Activated CD4-positive, alpha-beta T cell treated with anti-CD3 and anti-CD28 coated beads, Interleukin-2, amount 50 U/mL, for 4 hours (primary cell): Measurements from ENCODE around the gene CCDC60.
"Not testable (repeated sequence)": the region's sequence is repeated elsewhere in the genome, so short reads cannot be mapped to it uniquely, and the experiment has no call there.

ENCODE experiments used
- DNase-seq, 2 experiments: peaks; one replicate each; pipeline ENCODE4 v3.0.0-alpha.2; 2020

Gene CCDC60

DNA sequence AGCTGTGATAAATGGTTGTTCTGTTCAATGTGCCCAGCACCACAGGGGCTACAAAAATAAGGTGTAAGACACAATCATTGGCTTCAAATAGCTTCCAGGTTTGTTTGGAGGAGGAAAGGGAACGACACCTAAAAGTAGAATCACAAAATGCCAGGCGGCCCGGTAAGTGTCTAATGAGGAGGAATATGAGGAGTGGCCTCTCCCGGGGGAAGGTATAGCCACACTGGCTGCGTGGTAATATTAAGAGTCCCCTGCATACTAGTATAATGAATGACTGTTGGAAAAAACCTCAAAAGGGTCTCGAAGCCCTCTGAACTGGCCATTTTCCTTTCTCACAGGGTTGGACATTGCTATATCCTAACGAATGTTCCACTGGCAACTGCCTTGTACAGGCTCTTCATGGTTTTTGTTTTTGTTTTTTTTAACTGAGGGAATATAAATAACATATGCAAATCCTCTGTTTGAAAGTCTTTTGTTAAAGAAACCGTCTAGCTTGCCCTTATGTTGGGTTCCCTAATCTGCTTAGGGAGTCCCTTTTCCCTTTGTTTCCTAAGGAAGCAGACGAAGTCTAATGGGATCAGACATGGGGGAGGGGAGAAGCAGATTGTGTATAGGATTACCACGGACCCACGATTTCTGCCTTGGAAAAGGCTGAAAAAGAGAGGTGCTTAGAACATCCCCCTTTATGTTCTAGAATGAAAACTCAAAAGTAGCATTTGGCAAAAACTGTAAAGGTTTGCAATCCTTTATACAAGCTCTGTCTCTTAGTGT is 4.2 kb downstream of the CCDC60 start:
- no peak for DNase-seq

DNA sequence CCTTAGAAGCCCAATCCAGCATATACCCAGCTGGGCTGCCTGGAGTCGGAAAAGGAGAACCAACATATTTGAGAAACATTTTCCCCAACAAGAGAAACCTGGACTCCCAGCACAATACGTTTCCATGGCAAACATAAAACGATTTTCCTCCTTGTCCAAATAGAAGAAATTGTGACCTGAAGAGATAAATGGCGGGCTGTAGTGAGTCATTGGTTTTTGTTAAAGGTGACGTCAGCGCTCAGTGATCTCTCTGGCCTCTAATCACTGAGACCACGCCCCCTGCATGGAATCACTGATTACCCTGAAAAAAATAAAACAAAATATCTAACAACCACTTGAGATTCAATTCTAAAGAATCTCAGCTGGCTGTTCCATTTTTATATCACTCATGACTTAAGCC is 6.0 kb downstream of the CCDC60 start:
- no peak for DNase-seq

DNA sequence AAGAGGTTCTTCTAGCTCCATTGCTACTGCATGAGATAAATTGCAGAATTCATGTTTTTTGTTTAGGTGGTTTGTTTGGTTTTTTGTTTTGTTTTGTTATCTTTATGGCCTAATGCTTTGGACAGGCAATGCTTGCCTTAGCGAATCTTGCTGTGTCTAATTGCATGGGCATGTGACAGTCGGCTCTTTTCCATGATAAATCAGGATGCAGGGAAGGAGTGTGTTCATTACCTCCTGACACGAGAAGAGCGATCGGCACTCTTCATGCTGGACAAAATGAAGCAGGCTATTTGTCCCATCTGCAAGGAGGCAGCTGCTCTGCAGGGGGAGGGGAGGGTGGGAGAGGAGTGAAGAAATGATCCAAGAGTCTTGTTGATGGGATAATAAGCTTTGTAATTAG is 6.5 kb downstream of the CCDC60 start:
- no peak for DNase-seq

DNA sequence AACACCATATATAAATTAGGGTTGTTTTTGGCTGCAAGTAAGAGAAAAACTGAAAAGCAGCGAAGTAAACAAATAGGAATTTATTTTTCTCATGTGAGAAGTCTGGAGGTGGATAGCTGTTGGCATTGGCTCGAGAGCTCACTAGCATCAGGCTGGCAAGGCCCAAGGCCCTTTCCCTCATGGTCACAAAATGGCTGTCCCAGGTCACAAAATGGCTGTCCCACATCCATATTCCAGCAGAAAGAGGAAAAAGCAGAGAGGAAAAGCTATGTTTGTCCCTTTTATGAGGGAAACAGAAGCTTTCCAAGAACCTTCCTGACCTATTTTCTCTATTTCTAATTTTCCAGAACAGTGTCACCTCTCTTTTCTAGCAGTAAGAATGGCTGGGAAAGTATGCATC is 7.5 kb downstream of the CCDC60 start:
- no peak for DNase-seq

DNA sequence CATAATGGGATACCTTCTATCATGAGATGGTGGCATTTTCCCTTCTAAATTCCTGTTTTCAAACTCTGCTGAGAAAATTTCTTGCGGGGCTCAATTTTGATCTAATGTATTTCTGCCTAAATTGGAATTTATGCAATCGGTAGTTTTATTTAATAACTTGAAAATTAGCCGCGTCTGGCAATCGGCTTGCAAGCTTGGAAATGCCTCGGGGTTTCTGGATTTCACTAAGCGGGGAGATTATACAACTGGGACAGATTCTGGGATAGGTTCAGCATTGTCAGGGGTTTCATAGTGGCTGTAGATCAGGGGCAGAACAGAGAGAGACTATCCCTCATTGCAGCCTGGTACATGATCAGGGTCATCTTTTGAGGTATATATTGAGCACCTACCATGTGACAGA is 8.6 kb downstream of the CCDC60 start:
- DNase-seq: no peak

DNA sequence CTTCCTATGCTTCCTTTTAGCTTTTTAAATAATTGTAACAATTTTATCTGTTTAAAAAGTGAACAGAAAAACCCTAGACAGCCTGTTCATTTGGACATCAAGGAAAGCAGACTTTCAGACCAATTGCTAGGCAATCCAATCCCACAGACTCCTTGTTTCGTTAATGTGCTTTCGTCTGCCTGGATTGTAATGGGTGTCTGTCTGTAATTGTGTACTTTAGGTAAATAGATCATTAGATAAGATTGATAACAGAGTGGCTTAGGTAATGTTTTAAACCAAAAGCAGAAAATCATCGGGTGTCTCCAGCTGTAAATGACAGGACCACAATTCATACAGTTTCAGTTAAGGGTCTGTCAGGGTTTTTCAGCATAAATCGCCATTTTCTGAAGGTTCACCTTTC is 19.6 kb downstream of the CCDC60 start:
- no peak for DNase-seq

DNA sequence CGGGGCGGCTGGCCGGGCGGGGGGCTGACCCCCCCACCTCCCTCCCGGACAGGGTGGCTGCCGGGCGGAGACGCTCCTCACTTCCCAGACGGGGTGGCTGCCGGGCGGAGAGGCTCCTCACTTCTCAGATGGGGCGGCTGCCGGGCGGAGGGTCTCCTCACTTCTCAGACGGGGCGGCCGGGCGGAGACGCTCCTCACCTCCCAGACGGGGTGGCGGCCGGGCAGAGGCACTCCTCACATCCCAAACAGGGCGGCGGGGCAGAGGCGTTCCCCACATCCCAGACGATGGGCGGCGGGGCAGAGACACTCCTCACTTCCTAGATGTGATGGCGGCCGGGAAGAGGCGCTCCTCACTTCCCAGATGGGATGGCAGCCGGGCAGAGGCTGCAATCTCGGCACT is 25.8 kb downstream of the CCDC60 start:
- DNase-seq: not testable (repeated sequence)

DNA sequence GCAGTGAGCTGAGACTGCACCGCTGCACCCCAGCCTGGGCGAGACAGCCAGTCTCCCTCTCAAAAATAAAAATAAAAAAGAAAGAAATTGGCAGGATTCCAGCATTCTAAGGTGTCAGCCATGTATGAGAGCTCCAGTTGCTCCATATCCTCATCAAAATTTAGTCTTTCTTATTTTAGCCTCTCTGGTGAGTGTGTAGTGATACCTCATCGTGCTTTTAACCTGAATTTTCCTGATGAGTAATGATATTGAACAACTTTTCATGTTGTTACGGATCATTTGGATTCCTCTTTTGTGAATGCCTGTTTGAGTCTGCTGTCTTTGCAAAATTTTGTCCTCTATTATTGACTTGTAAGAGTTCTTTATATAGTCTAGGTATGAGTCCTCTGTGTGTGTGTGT is 28.5 kb downstream of the CCDC60 start:
- no peak for DNase-seq

DNA sequence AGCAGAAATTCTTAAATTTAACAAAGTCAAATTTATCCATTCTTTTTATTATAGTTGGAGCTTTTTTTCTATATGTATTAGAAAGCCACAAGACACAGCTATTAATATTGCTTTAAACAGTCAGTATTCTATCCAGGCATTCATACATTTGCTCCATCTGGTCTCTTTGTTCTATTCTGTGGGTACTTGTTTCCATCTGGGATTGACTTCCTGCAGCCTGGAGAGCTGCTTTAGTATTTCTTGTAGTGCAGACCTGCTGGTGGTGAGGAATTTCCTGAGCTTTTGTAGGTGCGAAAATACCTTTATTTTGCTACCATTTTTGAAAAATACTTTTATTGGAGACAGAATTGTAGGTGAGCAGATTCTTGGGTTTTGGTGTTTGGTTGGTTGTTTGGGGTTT is 29.0 kb downstream of the CCDC60 start:
- no peak for DNase-seq

DNA sequence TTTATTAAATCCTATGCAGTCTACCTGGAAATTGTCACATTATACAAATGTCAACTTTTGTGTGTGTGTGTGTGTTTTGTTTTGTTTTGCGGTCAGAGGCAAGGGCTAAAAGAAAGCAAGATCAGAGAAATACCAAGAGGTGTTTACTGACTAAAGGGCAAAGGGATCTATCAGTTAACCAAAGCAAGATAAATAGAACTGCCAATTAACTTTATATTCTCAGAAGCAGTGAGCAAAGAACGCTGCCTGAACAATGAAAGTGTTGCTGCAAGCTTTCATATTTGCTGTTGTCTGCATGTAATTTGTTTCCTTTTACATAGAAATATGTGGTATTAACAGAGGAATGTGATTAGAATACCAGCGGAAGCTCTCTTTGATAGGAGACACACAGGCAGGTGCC is 30.9 kb downstream of the CCDC60 start:
- no peak for DNase-seq

DNA sequence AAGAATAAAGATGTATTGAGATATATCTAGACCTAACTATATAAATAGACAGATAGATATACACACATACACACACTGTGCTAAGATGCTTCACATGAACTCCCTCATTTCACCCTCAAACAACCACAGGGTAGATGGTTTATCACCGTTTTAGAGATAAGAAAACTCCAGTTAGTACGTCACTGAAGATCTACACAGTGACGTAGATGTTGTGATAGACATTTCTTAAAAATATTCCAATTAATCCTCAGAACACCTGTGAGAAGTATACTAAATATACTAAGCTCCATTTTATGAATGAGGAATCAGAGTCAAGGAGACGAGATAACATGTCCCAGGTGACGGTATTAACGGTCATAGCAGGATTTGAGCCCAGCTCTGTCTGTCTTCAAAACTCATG is 31.5 kb downstream of the CCDC60 start:
- no peak for DNase-seq

DNA sequence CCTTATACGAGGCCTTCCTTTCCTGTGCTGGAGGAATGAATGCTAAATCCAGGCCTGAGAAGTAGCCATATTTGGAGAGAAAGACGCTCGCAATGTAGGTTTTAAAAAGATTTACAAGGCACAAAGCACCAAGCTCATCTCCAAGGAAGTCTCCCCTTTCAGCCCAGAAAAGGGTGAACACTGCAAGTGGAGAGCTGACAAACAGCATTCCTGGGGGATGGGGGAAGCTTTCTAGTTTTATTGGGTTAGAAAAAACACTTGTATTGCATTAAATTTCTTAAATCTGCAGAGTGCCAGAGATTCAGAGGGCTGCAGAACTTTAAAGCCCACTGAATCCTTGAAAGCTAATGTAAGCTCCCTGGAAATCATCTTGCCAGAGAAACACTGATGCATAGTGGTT is 34.6 kb downstream of the CCDC60 start:
- DNase-seq: no peak

DNA sequence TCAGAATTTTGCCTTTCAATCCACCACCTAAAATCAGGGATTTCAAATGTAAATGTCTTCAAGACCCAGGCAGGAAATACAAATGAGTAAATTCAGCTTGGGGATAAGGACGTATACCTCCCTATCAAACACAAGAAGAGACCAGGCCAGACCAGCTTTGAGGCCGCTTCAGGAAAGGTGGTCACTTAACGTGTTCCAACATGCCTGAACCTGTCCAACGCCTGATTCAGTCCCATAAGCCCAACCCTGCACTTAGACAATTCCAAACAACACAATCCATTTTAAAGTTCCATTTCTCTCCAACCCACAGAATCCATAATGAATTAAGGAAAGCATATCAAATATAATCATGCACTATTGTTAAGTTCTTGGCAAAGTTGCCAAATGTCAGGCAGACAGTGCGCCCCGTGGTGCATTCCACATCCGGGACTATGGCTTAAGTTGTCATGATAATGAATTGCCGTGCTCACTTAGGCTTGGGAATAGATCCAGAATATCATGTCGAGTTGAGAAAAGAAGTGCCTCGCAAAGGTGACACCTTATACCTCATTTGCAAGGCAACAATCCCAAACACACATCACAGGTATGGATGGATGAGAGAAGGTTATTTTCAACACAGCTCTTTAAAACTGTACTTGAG is 35.5 kb downstream of the CCDC60 start:
- no peak for DNase-seq

DNA sequence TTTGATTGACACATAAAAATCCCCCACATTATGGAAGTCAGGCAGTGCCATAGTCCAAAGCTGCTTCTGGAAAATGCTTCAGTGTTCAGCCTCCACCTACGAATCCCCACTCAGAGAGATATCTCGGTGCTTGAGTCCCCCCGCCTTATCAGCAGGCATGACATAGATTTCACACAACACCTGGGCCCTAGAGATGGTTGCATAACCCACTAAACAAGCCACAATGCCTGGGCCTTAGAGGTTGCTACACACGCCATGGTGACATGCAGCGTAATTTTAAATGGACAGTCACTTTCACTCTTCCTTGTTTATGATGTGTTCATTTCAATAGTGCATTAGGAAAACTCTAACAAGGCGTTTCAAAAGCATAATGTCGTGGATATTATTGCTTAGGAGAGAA is 38.0 kb downstream of the CCDC60 start:
- no peak for DNase-seq

DNA sequence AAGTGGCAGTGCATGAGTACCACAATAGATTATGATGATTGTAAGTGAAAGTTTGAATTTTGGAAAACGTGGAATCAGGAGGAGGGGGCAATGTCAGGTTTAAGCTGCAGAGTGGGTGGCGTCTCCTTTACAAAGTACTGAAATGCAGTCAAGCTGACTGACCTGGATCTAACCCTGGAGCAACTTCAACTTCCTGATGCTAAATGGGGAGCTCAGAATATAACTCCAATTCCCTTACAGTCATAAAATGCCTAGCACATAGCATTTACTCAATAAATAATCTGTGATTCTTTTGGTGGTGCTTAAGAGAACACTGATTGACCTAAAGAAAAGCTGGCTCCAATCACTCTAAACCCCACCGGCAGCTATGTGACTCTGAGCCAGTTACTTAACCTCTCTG is 38.5 kb downstream of the CCDC60 start:
- no peak for DNase-seq

DNA sequence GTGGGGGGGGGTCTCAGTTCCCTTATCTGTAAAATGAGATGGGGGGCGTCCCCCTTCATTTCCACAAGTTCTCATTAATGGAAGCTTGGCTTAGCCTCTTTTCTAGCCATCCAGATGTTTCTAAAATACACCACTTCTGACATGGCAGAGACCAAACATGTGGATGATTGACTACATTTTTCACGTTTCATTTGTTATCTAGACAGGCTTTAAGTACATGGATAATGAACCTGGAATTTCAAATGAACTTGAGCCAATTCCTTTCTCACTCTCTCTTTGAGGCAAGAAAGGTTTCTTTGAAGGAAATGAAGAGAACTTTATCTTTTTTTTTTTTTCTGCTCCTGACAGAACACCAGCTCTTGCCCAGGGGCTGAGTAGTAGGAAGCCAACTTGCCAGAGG is 39.1 kb downstream of the CCDC60 start:
- DNase-seq: no peak

DNA sequence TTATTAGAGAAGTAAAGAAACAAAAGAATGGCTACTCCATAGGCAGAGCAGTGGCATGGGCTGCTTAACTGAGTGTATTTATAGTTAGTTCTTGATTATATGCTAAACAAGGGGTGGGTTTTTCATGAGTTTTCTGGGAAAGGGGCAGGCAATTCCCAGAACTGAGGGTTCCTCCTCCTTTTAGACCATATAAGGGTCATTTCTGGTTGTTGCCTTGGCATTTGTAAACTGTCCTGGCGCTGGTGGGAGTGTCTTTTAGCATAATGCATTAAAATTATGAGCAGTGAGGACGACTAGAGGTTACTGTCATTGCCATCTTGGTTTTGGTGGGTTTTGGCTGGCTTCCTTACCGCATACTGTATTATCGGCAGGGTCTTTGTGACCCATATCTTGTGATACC is 40.1 kb downstream of the CCDC60 start:
- DNase-seq: no peak

DNA sequence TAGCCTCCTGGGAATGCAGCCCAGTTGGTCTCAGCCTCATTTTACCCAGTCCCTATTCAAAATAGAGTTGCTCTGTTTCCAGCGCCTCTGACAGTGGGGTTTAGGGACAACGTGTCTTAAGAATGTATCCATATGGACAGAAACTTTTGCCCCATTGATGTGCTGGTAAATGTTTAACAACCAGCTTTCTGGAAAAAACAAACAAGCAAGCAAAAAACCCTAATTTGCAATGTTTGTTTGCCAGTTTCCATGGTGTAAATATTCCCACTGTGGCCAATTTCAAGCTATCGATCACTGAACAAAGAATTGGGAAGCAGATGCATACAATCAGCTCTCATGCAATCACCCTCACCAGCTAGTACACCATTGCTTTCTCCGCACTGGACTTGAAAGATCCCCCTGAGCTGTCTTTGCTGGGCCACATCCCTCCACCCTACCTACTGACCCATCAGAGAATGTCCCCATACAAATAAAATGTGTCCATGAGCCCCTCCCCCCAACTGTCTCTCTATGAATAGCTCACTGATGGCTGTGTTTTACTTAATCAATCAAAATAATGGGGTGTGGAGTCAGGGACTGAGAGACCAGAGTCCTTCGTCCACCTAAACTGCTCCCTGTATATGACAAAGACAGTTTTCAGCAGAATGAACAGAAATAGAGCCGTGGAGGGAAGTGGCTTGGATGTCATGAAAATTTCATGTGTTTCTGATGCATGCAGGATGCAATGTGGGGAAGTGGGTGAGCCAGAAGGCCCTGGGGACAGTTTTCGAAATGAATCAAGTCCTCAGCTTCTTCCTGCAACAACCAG is 40.8 kb downstream of the CCDC60 start:
- DNase-seq: no peak

DNA sequence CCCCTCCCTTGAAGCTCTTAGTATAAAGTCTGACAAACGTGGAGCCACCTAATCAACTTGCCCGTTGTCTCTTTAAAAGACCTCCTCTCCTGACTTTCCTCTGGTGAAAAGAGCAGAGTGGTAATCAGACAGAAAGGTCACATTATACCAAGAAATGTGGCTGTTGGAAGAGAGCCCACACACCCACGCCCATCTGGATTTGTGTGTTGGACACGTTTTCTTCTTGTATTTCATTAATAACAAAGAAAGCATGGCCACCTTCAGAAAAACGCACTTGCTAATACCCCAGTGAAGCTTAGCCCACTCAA is 41.3 kb downstream of the CCDC60 start:
- no peak for DNase-seq

DNA sequence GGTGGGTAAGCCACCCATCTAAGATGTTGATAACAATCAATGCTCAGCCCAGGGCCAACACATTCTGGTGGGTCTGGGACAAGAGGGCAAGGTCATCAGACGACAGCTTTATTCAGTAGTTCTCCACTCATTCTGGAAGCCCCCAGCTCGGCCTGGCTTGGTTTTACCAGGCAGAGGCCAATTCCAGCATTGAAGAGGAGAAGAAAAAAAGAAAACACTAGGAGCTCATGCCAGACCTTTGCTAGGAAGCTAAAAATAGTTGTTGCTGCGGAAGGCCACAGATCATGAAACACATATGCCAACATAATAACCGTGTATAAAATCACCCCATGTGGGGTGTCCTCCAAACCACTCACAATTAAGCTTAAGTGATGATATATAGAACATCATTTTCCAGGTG is 44.4 kb downstream of the CCDC60 start:
- no peak for DNase-seq

DNA sequence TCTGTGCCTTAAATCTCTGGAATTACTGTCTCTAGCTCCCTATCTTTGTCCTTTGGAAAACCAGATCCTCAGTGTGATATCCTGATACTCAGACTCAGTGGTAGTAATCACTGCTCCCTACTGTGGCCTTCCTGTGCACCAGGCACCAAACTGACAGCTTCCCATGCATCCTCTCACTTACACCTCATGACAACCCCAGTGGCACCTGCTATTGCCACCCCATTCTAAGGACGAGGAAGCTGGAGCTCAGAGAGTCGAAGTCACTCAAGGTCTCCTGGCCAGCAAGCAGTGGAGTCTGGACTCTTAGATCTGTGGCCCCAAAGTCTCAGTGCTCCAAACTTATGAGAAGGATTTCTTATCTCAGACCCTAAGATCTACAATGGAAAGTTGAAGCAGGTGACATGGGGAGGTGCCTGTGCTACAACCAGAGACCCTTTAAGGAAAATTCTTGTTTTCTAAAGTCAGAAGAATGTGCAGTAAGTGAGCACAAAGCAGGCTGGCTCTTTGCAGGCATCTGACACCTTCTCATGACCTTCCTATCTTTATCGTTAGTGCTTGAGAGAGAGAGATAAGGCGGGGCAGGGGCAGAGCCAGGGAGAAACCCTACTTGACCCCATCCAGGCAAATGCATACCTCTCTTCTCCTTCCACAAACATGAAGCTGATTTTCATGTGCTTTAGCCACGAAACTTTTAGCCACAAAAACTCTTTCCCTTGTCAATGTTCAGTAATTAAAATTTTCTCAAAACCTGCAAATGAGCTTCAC is 47.1 kb downstream of the CCDC60 start:
- no peak for DNase-seq

DNA sequence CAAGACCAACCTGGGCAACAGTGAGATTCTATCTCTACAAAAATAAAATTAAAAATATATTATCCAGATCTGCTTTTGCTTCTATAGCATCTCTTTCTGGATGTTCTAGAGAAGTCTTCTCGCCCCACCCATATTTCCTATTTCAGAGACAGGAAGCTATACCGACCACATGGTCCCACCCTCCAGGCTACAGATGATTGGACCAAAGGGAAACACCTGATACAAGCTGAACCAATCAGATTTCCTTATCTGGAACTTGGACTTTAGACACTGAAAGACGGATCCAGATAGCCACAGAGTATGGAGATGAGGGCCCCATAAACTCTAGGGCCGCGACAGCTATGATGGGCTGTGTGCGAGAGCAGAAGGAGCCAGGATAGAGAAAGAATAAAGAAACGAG is 48.7 kb downstream of the CCDC60 start:
- no peak for DNase-seq

DNA sequence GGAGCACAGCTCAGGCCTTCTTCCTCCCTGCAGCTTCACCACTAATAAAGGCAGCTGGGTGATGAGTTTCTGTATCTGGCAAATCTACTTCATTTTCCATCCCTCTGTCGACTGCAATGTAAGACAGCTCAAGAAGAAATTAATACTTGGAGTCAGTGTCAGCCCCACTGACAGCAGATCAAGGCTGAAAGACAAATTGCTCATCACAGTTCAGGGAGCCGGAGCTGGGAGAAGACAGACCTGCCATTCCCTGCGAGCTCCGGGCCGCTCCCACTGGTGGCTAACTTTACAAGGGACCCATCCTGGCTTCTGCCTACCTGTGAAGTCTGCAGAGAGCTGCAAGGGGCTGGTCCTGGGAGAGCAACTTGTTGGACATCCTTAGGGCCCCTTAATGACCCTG is 49.8 kb downstream of the CCDC60 start:
- no peak for DNase-seq

DNA sequence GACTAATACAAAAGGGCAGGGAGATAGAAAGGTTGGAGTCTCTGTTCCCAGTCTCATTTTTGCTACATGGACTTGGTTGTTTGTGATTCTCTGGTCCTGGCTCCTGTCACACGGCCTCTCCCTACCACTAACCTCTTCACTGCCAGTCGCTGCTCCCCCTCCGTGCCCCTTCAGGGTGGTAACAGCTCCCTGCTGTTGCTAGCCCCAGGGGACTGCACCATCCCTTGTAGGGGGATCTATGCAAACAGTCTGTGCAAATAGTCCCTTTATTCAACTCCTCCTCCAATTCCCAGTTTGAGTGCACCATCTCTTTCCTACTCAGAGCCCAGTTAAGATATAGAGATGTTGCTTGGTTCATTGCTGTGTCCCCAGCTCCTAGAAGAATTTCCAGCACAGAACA is 51.1 kb downstream of the CCDC60 start:
- no peak for DNase-seq
